GM10248 (cell line): ENCODE data around the gene CRIM1.

Experiments
- CTCF ChIA-PET: fragments of 300-600 bp; sonication (Branson Sonifier 250); formaldehyde crosslinking; extraction: SDS; loops from one replicate; lab custom pipeline; 2021; ENCODE audit warnings: antibody characterized with exemption; lab: Yijun Ruan, JAX
- POLR2A ChIA-PET: fragments of 350-650 bp; sonication (Branson Sonifier 250); formaldehyde crosslinking; extraction: SDS; loops from one replicate; lab custom pipeline; 2020; ENCODE audit warnings: antibody characterized with exemption; lab: Yijun Ruan, JAX
- DNase-seq: peaks from one replicate; pipeline ENCODE4 v3.0.0; 2012; ENCODE audit errors: extremely low spot score
- TF ChIP-seq, protein P1 (sequence below): IDR thresholded peaks from 2 replicates; pipeline ENCODE4 v1.5.1; 2012; ENCODE audit warnings: mild to moderate bottlenecking, low read depth; ENCODE audit errors: extremely low read depth, missing control alignments, control extremely low read depth

CRIM1 gene

DNA sequence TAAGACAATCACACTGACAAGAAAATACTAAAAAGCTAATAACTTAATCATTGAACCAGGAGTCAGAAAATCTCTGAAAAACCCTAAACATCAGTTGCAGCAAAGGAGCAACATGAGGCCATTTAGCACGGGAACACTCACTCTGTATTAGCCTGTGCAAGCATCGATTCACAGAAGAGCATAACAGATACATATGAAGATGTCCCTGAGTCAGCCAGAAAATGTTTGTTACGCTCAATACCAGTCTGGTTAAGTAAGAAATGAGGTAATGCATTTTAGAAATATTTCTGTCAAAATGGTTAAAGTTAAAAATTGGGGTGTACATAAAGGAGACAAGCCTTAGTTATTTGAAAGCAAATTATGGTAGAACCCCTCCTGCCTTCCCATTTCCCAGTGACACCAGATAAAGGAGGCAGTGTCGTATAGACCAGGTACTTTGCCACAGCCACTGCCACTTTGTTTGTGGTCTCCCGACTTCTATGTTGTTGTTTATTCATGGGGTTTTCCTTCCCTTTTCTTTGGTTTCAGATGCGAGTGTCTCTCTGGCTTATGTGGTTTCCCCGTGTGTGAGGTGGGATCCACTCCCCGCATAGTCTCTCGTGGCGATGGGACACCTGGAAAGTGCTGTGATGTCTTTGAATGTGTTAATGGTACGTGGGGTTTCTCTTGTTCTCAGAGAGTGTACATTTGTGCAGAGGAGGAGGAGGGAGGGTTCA lies 108.6 kb downstream of the CRIM1 start:
- ChIA-PET CTCF (interaction anchor here (1.4 kb wide), 1 partner anchor 111 kb away, joined by 5 read pairs; no protein-coding TSS in a partner anchor), POLR2A (no interaction called here)
- DNase-seq: no peak
- TF ChIP-seq, protein P1, sequence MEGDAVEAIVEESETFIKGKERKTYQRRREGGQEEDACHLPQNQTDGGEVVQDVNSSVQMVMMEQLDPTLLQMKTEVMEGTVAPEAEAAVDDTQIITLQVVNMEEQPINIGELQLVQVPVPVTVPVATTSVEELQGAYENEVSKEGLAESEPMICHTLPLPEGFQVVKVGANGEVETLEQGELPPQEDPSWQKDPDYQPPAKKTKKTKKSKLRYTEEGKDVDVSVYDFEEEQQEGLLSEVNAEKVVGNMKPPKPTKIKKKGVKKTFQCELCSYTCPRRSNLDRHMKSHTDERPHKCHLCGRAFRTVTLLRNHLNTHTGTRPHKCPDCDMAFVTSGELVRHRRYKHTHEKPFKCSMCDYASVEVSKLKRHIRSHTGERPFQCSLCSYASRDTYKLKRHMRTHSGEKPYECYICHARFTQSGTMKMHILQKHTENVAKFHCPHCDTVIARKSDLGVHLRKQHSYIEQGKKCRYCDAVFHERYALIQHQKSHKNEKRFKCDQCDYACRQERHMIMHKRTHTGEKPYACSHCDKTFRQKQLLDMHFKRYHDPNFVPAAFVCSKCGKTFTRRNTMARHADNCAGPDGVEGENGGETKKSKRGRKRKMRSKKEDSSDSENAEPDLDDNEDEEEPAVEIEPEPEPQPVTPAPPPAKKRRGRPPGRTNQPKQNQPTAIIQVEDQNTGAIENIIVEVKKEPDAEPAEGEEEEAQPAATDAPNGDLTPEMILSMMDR: no peak

DNA sequence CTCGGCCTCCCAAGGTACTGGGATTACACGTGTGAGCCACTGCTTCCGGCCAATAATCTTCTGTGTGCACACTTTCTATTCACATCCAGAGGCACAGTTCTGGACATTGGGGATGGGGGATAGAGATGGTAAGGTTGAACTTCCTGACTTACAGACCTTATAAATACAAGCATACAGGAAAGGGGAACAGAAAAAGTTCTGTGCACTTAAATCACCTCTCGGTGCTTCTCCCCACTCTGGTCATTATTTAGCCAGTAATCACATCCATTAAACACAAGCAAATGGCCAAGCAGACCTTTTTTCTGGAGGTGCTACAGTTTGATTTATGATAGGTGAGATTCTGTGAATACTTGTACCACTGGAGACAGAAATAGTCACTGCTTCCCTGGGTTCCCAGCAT lies 110.6 kb downstream of the CRIM1 start:
- CTCF ChIA-PET: no interaction called here
- TF ChIP-seq, protein P1: no peak
- POLR2A ChIA-PET: no interaction called here
- peak; percentile 15 for DNase-seq

DNA sequence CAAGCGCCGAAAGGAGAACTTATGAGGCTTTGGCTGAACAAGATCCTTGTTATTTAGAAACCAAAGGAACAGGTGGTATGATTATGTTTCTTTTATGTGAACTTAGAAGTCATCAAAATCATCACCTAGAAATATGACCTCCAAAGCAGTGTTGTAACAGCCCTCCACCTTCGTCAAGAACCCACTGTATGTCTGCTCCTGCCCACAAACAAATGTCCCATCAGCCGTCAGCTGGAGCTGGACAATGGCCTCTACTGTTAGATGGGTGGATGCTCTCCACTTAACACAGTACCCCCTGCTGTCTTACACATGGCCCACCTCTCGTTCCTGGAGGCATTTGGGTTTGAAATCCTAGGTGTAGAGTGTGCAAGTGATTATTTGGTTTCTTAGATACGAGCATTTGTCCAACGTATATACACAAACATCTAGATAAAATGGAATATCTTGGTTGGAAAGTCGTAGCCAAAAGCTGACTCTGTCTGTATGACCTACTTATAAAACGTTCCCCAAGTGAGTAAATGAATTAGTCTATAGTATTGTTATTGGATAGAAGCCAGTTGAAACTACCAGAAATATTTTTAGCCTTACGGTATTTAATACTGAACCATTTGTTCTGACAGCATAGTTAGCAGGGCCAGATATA lies 113.0 kb downstream of the CRIM1 start:
- ChIA-PET POLR2A (no interaction called here), CTCF (interaction anchor here (1.8 kb wide), 1 partner anchor 23 kb away, joined by 5 read pairs; no protein-coding TSS in a partner anchor)
- TF ChIP-seq, protein P1: no peak
- no peak for DNase-seq

DNA sequence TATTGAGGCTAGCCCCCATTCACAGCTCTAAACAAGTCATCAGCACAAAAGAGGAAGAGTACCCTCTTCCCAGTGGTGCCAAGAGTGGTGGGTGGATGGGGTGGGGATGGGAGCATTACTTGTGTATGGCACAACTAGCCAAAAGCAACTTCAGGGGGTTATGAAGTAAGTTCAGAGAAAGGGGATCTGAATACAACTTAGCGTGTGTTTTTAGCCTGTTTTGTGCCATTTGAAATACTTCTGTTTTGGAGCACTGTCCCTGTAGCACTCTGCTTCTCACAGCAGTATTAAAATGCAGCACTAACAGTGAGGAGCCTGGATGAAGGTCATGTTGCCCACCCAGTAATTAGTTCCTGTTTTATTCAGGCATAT lies 113.5 kb downstream of the CRIM1 start:
- TF ChIP-seq, protein P1: no peak
- ChIA-PET CTCF (interaction anchor here (1.8 kb wide), 1 partner anchor 22 kb away, joined by 5 read pairs; no protein-coding TSS in a partner anchor), POLR2A (no interaction called here)
- no peak for DNase-seq

DNA sequence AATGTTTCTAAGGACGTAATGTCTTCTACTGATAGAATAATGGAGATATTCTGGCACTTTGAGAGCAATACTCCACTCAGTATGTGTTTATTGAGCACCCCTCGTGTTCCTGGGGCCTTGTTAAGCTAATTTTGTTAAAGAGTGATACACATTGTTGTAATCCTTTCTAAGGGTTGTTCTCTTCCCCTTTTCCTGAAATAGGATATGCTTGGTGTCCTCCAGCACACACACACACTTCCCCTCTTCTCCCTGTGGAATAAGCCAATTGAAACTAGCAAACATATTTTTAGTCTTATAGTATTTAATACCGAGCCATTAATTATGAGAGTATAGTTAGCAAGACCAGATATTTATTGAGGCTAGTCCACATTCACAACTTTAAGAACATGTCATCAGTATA lies 114.1 kb downstream of the CRIM1 start:
- CTCF ChIA-PET: interaction anchor here (1.0 to 1.8 kb wide), 3 partner anchors 9 to 34 kb away, joined by 3 to 5 read pairs (median 4); no protein-coding TSS in a partner anchor
- TF ChIP-seq, protein P1: no peak
- POLR2A ChIA-PET: no interaction called here
- DNase-seq: no peak

DNA sequence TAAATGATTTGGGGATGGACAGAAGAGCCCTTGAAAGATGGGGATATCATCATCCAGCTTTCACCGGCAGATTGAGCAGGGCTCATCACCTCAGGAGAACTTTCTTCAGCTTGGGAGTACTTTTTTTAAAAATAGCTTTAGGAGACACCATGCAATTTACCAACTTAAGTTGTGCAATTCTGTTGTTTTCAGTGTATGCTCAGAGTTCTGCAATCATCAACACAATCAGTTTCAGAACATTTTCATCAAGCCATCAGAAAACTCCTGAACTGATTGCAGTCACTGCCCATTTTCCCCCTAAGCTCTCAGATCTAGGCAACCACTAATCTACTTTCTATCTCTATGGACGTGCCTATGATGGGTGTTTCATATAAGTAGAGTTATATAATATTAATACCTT lies 117.7 kb downstream of the CRIM1 start:
- no peak for DNase-seq
- CTCF ChIA-PET: interaction anchor here (1.4 to 2.0 kb wide), 2 partner anchors 11 to 34 kb away, joined by 3 to 4 read pairs; no protein-coding TSS in a partner anchor
- POLR2A ChIA-PET: no interaction called here
- TF ChIP-seq, protein P1: no peak
